HG02571 (cell line): ENCODE data around the gene SLC35F5.
"Not testable (repeated sequence)": the region's sequence is repeated elsewhere in the genome, so short reads cannot be mapped to it uniquely, and the experiment has no call there.

Source experiments
- ATAC-seq: cut with Tn5 transposase; IDR thresholded peaks from one replicate; pipeline ENCODE4 v1.9.1; 2021; ENCODE audit warnings: mild to moderate bottlenecking, moderate library complexity; ENCODE audit not compliant: unreplicated experiment

The SLC35F5 gene

GRCh38 chr2:113757138-113757657 is 756 bp upstream of the SLC35F5 start:
- ATAC-seq: no peak

DNA sequence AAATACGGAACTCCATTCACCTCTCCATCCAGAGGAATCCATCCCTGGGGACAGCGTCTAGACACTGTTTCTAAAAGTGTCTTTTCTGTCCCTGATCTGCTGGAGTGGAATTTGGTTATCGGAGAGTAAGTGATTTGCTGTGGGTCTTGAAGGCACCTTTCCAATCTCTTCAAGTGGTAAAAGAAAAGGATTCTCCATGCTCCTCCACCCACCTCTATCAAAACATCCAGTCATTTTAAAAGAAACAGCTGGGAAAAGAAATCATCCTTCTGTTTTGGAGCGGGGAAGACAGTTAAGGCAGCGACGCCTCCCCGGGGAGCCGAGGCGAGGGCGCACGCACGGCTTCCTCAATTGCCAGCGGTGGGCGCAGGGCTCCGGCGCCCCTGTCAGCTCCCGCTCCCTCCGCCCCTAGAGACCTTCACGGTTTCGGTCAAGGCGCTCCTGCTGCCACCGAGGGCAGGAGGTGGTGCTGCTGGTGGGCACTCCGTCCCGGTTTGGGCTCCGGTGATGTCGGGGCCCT is 547 bp downstream of the SLC35F5 start:
- ATAC-seq: peak; percentile 43

GRCh38 chr2:113755035-113755834 is 1.2 kb downstream of the SLC35F5 start:
- no peak for ATAC-seq

GRCh38 chr2:113754160-113754559 is 2.3 kb downstream of the SLC35F5 start:
- no peak for ATAC-seq

GRCh38 chr2:113750385-113750784 is 6.1 kb downstream of the SLC35F5 start:
- ATAC-seq: no peak

GRCh38 chr2:113741091-113741490 is 15.4 kb downstream of the SLC35F5 start:
- no peak for ATAC-seq

DNA sequence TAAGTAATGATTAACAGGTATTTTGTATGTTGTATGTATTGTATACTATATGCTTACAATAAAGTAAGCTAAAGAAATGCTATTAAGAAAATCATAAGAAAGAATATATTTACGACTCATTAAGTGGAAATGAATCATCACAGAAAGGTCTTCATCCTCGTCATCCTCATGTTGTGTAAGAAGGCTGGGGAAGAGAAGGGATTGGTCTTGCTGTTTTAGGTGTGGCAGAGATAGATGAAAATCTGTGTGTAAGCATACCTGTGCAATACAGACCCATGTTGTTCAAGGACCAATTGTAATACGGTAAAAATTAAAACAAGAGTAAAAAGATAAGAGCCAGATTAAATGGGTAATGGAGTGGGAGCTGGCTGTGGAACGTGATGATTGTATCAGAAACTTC is 16.6 kb downstream of the SLC35F5 start:
- no peak for ATAC-seq

GRCh38 chr2:113734185-113734584 is 22.3 kb downstream of the SLC35F5 start:
- peak; percentile 82 for ATAC-seq

- no peak for ATAC-seq
These were observed 32.4 kb downstream of the SLC35F5 start for GRCh38 chr2:113724010-113724409.

DNA sequence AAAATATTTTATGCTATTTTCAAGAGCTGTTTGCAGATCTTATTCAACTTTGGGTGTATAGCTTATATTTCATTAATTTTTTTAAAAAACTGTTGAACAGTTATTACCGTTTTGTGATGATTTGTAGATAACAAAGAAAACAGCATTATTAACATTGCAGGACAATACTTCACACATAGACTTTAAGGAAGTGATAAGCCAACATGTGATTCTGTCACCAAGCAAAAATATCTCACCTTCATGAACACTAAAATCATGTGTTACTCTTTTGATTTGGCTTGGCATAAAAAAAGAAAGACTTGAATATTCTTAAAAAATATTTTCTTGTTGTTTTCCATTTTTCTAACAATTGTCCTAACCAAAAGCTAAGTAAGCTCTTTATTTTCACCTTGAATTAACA is 33.0 kb downstream of the SLC35F5 start:
- no peak for ATAC-seq

DNA sequence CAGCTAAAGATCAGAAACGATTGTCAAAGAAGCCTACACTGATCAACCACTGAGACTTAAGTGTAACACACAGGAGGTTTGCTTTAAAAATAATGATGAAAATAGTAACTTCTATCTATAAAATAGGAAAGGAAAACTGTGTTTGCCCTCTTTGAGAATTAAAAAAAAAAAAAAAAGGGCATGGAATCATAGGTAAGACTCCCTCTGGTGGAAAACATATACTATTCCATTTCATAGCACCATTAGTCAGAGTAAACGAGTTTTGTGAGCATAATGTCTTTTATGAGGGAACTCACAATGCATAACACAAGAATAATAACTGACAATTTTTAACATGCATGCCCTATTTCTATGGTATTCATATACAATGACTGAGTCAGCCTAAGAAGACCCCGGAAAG is 36.3 kb downstream of the SLC35F5 start:
- ATAC-seq: no peak

DNA sequence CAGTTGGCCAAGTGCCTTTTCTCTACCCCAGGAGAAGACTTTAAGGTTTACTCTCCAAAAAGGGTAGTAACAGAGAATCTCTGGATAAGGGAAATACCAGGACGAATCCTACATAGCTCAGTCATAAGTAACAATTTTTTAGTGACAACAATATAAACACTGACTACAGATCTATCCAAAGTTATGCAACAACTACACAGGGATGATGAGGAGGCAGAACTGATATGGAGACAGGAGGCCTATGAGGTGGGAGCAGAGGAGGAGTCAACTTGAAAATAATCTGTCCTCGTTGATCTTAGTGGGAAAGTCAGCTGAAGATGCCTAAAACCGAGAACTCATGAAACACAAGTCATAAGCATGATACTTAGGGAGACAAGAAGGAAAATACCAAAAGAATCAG is 40.2 kb downstream of the SLC35F5 start:
- no peak for ATAC-seq

- ATAC-seq: no peak
These were observed 43.5 kb downstream of the SLC35F5 start for GRCh38 chr2:113712941-113713340.

GRCh38 chr2:113711851-113712250 is 44.6 kb downstream of the SLC35F5 start:
- no peak for ATAC-seq

DNA sequence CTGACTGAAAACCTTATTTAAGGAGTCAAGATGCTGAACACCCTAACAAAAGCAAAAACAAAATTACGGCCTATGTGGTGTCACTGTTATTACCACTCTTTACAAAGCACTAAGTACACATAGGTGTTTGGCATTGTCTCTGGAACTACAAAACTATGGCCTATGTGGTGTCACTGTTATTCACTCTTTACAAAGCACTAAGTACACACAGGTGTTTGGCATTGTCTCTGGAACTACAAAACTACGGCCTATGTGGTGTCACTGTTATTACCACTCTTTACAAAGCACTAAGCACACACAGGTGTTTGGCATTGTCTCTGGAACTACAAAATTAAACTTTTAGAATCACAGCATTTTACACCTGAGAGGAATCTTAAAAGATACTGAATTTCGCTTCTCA is 47.4 kb downstream of the SLC35F5 start:
- no peak for ATAC-seq

- ATAC-seq: no peak
These were observed 49.3 kb downstream of the SLC35F5 start for GRCh38 chr2:113707106-113707505.

DNA sequence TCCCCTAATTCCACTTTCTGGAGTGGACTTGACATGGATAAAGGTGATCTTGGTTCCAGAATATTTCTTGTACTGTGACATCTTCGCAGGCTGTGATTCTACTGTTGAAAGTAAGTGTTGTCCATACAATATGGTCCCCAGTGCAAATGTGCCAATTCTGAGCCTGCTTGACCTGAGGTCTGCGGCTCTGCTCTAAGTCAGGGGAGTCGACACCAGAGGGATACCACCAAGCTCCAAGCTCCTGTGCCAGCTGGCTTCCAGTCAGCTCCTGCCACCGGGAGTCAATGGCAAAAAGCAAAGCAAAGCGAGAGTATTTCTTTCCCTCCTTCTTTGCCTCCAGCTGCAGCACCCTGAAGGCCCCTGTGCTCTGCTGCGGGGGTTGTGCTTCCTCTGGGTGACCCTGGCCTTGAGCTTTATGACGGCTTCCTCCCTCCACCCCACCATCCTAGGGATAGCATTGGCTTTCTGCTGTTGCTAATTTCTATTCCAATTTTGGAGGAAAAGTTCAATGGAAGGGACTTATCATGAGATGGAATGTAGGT is 50.4 kb downstream of the SLC35F5 start:
- no peak for ATAC-seq

DNA sequence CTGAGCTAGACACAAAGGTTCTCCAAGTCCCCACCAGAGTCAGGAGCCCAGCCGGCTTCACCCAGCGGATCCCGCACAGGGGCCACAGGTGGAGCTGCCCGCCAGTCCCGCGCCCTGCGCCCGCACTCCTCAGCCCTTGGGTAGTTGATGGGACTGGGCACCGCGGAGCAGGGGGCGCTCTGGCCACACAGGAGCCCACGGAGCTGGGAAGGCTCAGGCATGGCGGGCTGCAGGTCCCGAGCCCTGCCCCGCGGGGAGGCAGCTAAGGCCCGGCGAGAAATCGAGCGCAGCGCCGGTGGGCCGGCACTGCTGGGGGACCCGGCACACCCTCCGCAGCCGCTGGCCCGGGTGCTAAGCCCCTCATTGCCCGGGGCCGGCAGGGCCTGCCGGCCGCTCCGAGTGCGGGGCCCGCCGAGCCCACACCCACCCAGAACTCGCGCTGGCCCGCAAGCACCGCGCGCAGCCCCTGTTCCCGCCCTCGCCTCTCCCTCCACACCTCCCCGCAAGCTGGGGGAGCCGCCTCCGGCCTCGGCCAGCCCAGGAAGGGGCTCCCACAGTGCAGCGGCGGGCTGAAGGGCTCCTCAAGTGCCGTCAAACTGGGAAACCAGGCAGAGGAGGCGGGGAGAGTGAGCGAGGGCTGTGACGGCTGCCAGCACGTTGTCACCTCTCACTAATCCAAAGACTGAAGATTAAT is 52.0 kb downstream of the SLC35F5 start:
- ATAC-seq: not testable (repeated sequence)

DNA sequence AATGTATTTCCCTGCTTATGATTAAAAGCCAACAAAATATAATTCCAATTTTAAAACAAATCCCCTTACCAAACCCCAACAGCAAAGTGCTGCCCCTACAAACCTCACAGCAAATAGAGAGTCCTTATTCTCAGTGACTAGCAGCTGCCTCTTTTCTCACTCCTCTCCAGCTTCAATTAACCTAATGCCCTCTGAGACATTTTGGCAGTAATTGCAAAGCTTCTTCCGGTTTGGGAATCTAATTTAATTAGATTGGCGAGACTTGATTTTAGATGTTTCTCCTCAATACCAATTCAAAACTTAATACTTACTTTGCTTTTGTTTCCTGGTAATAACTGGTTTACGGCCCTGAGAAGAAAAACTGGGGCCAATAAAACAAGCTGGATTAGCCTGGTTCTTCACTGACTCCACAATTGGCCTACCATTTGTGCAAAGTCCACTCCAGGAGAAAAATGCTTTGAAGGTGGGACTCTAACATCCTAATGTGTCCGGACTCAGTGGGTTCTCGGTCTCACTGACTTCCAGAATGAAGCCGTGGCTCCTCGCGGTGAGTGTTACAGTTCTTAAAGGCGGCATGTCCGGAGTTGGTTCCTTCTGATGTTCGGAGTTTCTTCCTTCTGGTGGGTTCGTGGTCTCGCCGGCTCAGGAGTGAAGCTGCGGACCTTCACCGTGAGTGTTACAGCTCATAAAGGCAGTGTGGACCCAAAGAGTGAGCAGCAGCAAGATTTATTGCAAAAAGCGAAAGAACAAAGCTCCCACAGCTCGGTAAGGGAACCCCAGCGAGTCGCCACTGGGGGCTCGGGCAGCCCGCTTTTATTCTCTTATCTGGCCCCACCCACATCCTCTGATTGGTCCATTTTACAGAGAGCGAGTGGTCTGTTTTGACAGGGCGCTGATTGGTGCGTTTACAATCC is 52.8 kb downstream of the SLC35F5 start:
- no peak for ATAC-seq

- ATAC-seq: peak; percentile 80
These were observed 56.1 kb downstream of the SLC35F5 start for GRCh38 chr2:113700186-113700841.
